Thoracic aorta (tissue), 2 donors: Measurements from ENCODE around the gene PLSCR4. TPM values are rescaled to one million over a fixed set of nuclear protein-coding genes. Genes with fewer than 3 reads are reported as not detected.

Source experiments
- ATAC-seq: fragments of 150-250 bp; one replicate; pipeline ENCODE4 v1.8.0; 2017; ENCODE audit warnings: low read depth; ENCODE audit not compliant: insufficient number of reproducible peaks, low FRiP score
- DNase-seq: peaks from one replicate; pipeline ENCODE4 v3.0.0-alpha.2; 2020; ENCODE audit warnings: low spot score
- H3K27ac ChIP-seq, 2 donors: fragments of 200-600 bp; sonication (generic); 1 replicate in 1 of 2; 2 replicates in 1 of 2; pipeline ENCODE4 v1.5.1; 2016; ENCODE audit warnings: mild to moderate bottlenecking in 2 of 2, moderate library complexity in 2 of 2
- H3K27me3 ChIP-seq: fragments of 200-600 bp; sonication (generic); replicated peaks from 2 replicates; pipeline ENCODE4 v1.6.0; 2016; ENCODE audit warnings: mild to moderate bottlenecking; ENCODE audit not compliant: insufficient read depth
- H3K36me3 ChIP-seq: fragments of 200-600 bp; sonication (generic); one replicate; pipeline ENCODE4 v1.5.1; 2016
- H3K4me1 ChIP-seq, 2 donors: fragments of 200-600 bp; sonication (generic); 1 replicate in 1 of 2; 2 replicates in 1 of 2; pipeline versions ENCODE4 v1.5.1 to v1.6.0; 2016; ENCODE audit warnings: low read depth in 2 of 2, mild to moderate bottlenecking in 1 of 2; ENCODE audit not compliant: control insufficient read depth in 1 of 2
- H3K4me3 ChIP-seq: fragments of 200-600 bp; sonication (generic); 2 replicates; pipeline ENCODE4 v1.5.1; 2016; ENCODE audit warnings: mild to moderate bottlenecking
- H3K9me3 ChIP-seq: fragments of 200-600 bp; sonication (generic); 2 replicates; pipeline ENCODE4 v1.5.1; 2016
- total RNA-seq, 2 donors: library from RNA; depleted of rRNA; stranded (reverse); fragments of >200 nt; gene quantifications; one replicate each; pipeline versions ENCODE4 v1.1.0 to v1.2.3, GENCODE V29; 2016
- TF ChIP-seq, protein P1 (sequence below): fragments of 200-600 bp; sonication (generic); IDR thresholded peaks from one replicate; pipeline ENCODE4 v1.5.1; 2019; ENCODE audit warnings: antibody characterized with exemption

Gene PLSCR4
- total RNA-seq, 2 donors from 2014 or later, result 115 to 148 TPM

DNA sequence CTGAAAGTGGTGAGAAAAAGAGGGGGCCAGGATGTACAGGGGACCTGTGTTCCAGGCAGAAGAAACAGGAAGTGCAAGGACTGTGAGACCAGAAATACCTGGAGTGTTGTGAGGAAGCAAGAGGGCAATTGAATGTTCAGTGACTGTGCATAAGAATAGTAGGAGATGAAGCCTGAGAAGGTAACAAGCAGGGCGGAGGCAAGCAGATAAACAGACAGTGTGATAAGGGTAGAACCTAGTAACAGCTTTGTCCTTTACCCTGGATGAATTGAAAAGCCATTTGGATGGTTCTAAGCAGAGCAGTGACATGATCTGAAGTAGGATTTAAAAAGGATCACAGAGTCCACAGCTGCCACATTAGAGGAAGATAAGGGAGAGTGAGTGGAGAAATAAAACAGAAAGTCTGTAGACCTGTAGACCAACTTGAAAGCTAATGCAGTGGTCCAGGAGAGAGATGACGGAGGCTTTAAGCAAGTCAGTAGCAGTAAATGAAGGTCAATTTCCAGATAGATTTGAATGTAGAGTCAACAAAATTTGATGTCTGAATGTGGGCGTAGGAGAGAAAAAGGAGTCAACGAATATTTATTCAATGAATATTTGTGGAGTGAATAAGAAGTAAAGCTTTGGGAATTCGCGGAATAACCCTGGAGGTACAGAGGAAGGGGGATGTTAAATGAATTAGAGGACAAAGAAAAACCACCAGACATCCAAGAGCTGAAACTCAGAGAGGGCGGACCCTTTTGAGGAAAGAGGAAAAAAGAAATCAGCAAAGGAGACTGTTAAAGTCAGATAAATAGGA lies 85.7 kb downstream of the PLSCR4 start:
- H3K4me3 ChIP-seq, result peak overlapping the region; percentile 36
- DNase-seq, result no peak
- H3K36me3 ChIP-seq, result no peaks in the 10 kb centered on the region
- TF ChIP-seq, protein P1, sequence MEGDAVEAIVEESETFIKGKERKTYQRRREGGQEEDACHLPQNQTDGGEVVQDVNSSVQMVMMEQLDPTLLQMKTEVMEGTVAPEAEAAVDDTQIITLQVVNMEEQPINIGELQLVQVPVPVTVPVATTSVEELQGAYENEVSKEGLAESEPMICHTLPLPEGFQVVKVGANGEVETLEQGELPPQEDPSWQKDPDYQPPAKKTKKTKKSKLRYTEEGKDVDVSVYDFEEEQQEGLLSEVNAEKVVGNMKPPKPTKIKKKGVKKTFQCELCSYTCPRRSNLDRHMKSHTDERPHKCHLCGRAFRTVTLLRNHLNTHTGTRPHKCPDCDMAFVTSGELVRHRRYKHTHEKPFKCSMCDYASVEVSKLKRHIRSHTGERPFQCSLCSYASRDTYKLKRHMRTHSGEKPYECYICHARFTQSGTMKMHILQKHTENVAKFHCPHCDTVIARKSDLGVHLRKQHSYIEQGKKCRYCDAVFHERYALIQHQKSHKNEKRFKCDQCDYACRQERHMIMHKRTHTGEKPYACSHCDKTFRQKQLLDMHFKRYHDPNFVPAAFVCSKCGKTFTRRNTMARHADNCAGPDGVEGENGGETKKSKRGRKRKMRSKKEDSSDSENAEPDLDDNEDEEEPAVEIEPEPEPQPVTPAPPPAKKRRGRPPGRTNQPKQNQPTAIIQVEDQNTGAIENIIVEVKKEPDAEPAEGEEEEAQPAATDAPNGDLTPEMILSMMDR, result no peak
- H3K4me1 ChIP-seq, result peaks cover 31 to 58% of the 10 kb centered on the region in 2 donors
- ATAC-seq, result no peak
- no peaks in the 10 kb centered on the region for H3K27me3 ChIP-seq
- peak overlapping the region; percentile 52 to 98 for H3K27ac ChIP-seq
- H3K9me3 ChIP-seq, result no peaks in the 10 kb centered on the region

DNA sequence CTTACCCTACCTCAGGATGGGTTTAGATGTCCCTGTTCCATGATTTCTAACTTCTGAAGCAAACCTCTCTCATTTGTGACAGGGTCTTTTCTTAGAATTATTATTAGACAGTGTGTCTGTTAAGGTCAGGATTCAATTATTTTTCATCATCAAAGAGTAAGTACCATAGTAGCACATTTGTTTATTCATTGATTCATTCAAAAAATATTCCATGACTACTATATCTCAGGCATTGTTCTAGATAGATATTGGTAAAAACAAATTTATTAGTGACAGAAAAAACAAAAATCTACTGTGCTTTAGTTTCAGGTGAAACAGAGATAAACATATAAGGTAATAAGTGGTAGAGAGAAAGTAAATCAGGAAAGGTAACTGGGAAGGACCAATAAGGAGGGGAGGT lies 86.4 kb downstream of the PLSCR4 start:
- Histone ChIP-seq H3K4me3 (no peak overlapping the region), H3K9me3 (no peaks in the 10 kb centered on the region), H3K4me1 (peaks cover 31 to 58% of the 10 kb centered on the region in 2 donors), H3K27me3 (no peaks in the 10 kb centered on the region), H3K36me3 (no peaks in the 10 kb centered on the region), H3K27ac (peak overlapping the region; percentile 52 to 98)
- ATAC-seq (no peak), DNase-seq (no peak)
- TF ChIP-seq, protein P1, result no peak

DNA sequence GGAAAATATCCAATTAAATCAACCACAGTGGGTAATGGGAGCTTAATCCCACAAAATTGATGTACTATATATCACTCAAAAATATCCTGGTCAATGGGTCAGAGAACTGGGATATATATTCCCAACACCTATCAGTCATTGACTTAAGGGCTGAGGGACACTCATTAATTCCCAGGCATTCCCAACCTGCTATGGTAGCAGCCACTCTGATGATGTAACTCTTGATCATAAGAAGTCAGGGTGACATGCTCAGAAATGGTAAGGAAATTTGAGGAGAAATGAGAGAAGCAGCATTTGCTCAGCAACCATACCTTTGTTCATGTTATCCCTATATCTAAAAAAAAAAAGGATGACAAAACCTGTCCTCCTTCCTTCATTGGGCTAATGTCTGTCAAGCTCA lies 86.8 kb downstream of the PLSCR4 start:
- H3K36me3 ChIP-seq, result no peaks in the 10 kb centered on the region
- H3K27ac ChIP-seq, result peak overlapping the region; percentile 16 to 98
- no peak for ATAC-seq
- no peaks in the 10 kb centered on the region for H3K9me3 ChIP-seq
- DNase-seq, result no peak
- no peak overlapping the region for H3K4me3 ChIP-seq
- no peaks in the 10 kb centered on the region for H3K27me3 ChIP-seq
- TF ChIP-seq, protein P1, result no peak
- H3K4me1 ChIP-seq, result peaks cover 31 to 58% of the 10 kb centered on the region in 2 donors

DNA sequence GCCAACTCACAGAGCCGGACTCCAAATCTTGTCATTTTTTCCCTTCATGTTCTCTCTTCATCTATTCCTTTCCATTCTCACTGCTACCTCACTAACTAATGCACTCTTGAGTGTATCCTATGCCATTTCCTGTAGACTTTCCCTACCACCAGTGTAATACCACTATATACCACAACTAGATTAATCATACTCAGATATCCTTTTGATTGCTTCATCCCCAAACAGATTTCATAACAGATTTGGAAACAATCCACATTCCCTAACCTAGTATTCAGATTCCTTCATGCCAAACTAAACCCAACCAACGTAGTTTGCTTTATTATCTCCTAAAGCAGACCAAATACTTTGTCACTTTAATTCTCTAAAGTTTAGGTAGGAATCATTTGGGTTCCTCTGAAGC lies 87.3 kb downstream of the PLSCR4 start:
- Histone ChIP-seq H3K36me3 (no peaks in the 10 kb centered on the region), H3K27me3 (no peaks in the 10 kb centered on the region), H3K27ac (peak overlapping the region; percentile 31 to 98), H3K4me1 (peaks cover 31 to 63% of the 10 kb centered on the region in 2 donors), H3K9me3 (no peaks in the 10 kb centered on the region), H3K4me3 (no peak overlapping the region)
- peak; percentile 33 for ATAC-seq
- TF ChIP-seq, protein P1, result peak; percentile 58
- DNase-seq, result no peak

DNA sequence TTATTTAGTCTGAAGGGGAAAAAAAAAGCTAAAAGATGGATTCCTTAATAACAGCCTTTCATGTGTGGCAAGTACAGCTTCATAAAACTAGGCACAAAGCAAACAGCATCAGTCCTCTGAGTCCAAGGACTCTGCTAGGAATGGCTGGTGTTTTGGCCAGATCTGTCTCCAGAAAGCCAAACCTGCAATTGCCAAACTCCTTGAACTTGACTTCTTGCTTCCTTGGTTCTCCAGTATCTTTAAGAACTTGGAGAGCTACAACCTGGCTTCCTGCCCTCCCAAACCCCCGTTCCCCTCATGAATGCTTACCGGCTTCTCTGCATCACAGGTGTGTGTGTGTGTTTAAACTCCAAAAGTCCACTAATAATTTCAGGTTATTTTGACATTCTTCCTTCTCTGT lies 88.3 kb downstream of the PLSCR4 start:
- DNase-seq, result no peak
- Histone ChIP-seq H3K27ac (peak overlapping the region; percentile 98 to 99), H3K36me3 (no peaks in the 10 kb centered on the region), H3K9me3 (no peaks in the 10 kb centered on the region), H3K4me1 (peaks cover 33 to 66% of the 10 kb centered on the region in 2 donors), H3K27me3 (no peaks in the 10 kb centered on the region), H3K4me3 (peak overlapping the region; percentile 85)
- ATAC-seq, result no peak
- TF ChIP-seq, protein P1, result no peak
